ENCODE data around the gene DPH7.

GRCh38 chr9:137522746-137523455 is 55.8 kb downstream of the DPH7 start:
- no peak for TF ChIP-seq CTCF (IDR thresholded peaks at IDR 0.05)
- no peak for TF ChIP-seq POLR2A (IDR thresholded peaks at IDR 0.05)
